SK-N-SH treated with all-trans-retinoic acid at 6 μM for 48 hours (cell line): ENCODE measurements around the gene TMEM240.

Experiments
- RARB ChIP-seq: fragments of 250-450 bp; sonication (Bioruptor Pico); IDR thresholded peaks from 2 replicates; pipeline ENCODE4 v1.8.0; 2021; ENCODE audit warnings: mild to moderate bottlenecking, moderate library complexity
- SNAI2 ChIP-seq: fragments of 250-450 bp; sonication (Bioruptor Pico); IDR thresholded peaks from 2 replicates; pipeline ENCODE4 v1.5.0; 2020; ENCODE audit warnings: mild to moderate bottlenecking, moderate library complexity
- TF ChIP-seq, protein P1 (sequence below): fragments of 250-450 bp; sonication (Bioruptor Pico); IDR thresholded peaks from 2 replicates; pipeline ENCODE4 v1.5.1; 2021; ENCODE audit warnings: mild to moderate bottlenecking, moderate library complexity

DNA sequence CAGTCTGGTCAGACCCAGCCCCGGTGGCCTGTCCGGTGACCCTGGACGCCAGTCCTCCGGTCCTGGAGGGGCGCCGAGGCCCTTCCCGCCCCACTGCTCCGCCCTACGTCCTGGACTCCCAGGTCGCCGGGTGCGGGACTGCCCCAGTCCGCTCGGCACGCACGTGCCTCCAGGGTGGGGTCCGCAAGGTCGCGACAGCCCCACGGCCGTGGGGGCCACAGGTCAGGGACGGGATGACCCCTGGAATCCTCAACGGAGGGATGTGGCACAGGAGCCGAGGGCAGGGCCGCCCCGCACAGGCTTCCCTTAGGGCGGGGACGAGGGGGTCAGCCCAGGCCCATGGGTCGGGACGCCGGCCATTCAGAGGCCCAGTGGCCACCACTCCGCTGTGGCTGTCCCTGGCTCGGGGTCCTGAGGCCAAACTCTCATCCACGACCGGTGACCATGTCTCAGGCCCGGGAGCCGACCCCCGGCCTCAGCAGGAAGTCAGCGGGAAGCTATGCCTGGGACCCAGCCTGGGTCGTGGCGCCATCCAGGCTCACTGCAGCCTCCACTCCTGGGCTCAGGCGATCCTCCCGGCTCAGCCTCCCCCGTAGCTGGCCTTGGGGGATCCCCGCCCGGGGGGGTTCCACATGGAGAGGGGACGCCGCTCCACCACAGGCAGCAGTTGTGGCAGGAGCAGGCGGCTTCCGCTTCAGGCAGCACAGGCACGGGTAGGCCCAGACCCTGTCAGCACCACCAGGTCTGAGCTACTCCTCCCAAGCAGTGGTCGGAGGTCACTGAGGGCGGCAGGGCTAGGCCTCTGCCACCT, 599 bp upstream of the TMEM240 start:
- TF ChIP-seq, protein P1, sequence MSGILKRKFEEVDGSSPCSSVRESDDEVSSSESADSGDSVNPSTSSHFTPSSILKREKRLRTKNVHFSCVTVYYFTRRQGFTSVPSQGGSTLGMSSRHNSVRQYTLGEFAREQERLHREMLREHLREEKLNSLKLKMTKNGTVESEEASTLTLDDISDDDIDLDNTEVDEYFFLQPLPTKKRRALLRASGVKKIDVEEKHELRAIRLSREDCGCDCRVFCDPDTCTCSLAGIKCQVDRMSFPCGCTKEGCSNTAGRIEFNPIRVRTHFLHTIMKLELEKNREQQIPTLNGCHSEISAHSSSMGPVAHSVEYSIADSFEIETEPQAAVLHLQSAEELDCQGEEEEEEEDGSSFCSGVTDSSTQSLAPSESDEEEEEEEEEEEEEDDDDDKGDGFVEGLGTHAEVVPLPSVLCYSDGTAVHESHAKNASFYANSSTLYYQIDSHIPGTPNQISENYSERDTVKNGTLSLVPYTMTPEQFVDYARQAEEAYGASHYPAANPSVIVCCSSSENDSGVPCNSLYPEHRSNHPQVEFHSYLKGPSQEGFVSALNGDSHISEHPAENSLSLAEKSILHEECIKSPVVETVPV (CRISPR knock-in tag): no peak
- TF ChIP-seq RARB (no peak), SNAI2 (no peak)
